ENCODE results near the gene CARD11. TPM values are rescaled to one million over a fixed set of nuclear protein-coding genes. Genes with fewer than 3 reads are reported as not detected.

The CARD11 gene
- total RNA-seq, 1 donor from 2014 or later: 0.80 TPM

DNA sequence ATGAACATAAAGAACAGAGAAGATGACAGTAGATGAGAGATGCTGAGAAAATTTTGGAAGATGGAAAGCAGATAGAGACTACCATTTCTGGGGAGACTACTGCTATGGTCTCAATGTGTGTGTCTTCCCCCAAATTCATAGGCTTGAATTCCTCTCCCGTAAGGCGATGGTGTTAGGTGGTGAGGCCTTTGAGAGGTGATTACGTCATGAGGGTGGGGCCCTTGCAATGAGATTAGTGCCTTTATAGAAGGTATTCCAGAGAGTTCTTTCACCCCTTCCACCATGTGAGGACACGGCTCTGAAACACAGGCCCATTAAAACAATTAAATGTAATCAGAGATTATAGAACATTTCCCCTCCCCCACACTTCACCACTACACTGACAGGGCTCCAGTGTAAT, 23.9 kb downstream of the CARD11 start:
- ATAC-seq: no peak

DNA sequence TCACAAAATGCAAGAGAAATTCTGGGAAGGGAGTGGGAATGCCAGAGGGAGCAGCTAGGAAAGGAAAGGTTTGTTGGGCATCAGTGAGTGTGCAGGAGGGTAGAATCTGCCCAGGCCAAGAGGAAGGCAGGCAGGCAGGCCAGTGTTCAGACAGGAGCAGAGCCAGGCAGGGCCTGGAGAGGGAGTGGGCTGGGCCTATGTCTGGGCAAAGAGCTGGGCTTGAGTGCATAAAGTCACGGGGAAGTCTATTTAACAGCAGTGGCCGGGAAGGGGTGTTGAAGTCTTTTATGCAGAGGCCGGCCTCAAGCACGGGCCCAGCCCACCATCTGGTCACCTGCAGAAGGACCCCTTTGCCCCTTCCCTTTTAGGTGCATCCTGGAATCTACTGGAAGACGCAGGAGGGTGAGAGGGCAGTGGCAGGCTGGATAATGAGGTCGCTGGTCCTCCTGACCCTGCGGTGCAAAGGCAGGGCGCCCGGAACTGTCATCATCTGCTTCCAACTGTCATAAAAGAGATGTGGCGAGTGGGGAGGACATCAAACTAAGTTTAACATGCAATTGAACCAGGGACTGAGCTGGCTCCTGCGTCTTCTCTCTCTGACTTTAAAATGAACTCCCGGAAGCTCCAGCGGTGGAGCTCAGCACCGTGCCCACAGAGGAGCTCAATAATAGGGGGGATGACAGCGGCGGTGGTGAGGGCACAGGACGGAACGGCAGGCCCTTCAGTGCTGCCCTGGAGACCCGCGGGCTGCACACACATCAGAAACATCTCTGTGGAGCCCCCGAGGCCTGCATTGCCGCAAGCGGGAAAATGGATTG, 29.5 kb downstream of the CARD11 start:
- ATAC-seq: no peak

DNA sequence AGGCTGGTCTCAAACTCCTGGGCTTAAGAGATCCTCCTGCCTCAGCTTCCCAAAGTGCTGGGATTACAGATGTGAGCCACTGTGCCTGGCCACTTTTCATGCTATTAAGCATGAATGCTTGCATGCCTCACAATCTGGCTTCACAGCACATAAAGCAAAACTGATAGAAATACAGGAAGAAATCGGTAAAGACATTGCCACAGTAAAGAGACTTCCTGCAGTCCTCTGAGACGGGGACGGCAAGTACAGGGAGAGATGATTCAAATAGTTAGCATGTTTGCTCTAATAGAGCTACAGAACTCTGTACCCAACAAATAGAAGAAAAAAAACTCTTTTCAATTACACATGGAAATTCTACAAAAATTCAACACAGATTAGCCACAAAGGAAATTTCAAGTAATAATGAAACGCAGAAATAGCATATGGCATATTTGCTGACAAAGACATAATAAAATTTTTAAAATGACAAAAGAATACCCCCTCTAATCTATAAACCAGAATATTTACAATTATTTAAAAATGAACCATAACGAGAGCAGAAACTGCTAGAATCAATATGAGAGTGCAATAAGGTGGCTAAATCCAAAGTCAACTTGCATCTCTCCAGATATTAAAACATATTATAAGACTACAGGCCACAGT, 32.3 kb downstream of the CARD11 start:
- no peak for ATAC-seq

DNA sequence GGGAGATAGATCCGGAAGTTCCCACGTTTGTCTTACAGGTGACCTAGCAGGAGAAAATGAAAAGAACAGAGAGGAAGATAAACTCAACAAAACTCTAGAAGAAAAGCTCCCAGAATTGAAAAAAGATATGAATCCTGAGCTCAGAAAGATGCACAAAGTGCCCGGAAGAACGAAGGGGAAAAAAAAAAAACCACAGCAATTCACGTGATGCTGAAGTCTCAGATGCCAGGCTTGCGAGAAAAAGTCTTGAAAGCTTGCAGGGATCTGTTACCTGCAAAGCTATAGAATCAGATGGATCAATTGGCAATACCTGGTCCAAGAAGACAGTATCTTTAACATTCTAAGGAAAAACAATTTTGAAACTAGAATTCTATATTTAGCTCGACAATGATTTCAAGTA, 33.5 kb downstream of the CARD11 start:
- ATAC-seq: no peak

DNA sequence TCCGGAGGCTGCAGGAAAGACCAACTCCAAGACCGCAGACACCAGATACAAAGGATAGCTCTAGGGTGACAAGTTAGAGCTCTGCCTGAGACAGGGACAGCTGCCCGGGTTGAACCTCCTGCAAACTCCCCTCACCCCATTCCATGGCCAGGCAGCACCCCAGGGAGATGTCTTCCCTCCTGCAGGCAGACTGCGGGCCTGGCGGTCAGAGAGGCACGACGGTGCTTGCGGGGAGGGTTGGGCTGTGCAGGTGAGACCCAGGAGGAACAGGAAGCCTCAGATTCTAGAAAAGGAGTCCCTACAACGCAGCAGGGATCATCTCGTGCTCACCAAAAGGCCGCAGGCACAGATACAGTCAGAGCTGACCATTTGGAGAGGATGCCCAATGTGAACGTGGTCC, 34.6 kb downstream of the CARD11 start:
- no peak for ATAC-seq

DNA sequence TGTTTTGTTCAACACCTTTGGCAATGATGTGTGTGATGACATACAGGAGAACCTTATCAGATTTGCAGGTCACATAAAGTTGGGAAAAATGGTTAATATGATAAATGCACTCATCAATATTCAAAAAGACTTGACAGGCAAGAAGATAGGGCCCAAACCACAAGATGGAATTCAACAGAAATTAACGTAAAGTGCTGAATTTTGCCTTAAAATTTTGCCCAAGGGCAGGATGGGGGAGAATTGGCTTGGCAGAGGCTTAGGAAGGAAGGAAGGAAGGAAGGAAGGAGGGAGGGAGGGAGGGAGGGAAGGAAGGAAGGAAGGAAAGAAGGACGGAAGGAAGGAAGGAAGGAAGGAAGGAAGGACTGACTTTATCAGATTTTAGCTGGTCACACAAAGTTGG, 35.3 kb downstream of the CARD11 start:
- ATAC-seq: no peak

DNA sequence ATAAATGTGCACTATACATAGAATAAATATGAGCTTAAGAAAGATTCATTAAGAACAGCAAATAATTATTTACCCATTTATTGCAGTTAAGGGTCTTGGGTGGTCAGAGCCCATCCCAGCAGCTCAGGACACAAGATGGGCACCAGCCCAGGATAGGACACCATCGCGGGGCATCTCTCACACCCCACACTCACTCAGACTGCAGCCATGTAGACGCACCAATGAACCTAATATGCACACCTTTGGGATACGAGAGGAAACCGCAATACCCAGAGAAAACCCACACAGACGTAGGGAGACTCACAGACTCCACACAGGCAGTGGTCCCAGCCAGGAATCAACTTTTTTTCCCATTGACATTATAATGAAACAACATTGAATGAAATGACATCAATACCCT, 36.0 kb downstream of the CARD11 start:
- no peak for ATAC-seq

DNA sequence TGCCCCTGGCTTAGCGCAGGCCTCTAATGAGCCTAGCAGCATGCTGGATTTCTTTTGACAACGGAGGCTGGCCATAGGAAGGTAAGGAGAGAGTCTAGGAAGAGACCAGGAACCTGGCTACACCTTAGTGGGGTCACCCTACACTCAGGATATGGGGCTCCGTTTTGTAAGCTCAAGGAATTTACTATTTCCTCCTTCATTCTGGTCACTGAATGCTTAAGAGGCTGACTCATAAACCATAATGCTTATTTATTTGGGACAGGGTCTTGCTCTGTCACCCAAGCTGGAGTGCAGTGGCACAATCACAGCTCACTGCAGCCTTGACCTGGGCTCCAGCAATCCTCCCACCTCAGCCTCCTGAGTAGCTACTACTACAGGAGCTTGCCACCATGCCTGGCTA, 38.4 kb downstream of the CARD11 start:
- ATAC-seq: no peak

DNA sequence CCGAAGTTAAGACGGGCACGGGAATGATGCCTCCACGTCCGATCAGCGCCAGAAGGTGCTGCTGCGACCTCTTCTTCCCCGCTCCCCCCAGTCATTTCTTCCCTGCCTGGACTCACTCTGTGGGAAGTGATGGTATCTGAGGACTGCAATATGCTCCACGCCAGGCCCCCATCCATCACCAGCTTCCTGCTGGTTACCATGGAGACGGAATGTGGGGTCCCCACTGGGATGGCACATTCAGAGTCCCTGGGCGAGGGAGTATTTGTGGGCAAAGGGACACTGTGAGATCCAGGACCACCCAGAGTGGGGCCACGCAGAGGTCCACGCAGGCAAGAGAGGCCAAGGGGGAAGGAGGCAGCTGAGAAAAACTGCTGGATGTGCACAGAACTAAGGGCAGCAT, 39.7 kb downstream of the CARD11 start:
- ATAC-seq: no peak

DNA sequence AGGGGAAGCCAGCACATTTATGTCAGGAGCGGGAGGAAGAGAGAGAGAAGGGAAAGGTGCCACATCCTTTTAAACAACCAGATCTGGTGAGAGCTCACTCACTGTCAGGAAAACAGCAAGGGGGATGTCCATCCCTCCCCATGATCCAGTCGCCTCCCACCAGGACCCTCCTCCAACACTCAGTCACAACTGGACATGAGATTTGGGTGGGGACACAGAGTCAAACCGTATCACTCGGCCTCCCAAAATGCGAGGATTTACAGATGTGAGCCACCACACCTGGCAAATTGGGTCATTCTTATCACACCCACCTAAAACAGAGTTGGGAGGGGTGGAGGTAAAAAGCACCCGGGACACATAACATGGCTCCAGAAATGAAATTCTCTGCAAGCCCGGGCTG, 41.0 kb downstream of the CARD11 start:
- ATAC-seq: no peak

DNA sequence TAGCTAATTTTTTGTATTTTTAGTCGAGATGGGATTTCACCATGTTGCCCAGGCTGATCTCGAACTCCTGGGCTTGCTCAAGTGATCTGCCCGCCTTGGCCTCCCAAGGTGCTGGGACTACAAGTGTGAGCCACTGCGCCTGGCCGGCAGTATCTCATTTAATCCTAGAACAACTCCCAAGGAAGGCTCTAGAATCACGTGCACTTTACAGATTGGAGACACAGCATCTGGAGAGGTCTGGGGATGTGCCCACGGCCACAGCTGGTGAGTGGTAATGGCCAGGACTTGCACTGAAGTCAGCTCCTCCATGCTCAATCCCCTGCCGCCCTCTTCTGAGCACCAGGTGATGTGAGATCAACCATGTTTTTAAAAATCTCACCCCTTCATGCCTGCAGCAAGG, 43.1 kb downstream of the CARD11 start:
- ATAC-seq: no peak

DNA sequence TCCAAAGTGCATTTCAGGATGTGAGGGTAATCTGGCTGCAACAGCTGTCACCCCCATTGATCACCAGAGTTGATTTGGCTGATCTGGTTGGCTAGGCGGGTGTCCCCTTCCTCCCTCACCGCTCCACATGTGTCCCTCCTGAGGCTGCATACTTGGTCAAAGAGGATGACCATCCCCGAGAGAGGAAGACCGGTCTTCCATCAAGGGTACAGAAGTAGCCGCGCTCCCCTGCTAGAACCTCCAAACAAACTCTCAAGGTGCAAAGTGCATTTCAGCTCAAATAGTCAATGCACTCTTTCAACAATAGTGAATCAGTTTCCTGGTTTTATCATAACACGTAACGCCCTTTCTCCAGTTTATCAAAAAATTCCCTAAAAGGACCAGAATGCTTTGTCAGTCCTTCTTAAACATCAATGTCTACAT, 44.6 kb downstream of the CARD11 start:
- ATAC-seq: no peak

DNA sequence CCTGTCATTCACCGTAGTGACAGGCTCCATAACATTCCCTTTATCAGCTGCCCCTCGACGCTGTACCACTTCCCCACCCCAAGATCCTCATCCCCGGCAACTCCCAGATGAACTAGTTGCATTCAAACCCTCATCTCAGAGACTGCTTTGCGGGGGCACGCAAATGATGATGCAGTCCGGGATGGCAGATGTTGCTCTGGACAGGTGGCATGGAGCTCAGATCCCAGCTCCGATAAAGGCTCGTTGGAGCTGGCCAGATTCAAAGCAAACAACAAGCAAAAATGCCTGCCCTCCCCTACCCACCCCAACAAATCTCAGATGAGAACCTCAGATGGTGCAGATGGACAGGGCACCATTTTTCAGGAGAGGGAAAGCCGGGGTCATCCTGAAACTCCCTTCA, 46.7 kb downstream of the CARD11 start:
- no peak for ATAC-seq

DNA sequence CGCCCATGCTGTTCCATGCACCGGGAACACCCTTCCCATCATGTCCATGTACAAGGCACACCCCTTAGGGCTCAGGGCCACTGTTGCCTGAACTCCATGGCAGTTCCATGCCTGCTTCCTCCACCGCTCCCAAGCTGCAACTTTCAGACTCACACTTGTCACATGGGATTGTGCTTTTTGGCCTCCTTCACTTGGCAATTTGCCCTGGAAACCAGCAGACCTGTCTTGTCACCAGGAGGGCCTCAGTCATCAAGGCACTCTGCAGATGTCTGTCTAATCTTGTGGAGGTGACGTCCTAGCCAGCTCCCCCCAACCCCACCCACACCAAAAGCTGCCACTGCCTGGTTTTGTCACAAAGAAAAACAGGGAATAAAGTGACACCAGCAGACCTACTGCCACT, 47.5 kb downstream of the CARD11 start:
- ATAC-seq: no peak

DNA sequence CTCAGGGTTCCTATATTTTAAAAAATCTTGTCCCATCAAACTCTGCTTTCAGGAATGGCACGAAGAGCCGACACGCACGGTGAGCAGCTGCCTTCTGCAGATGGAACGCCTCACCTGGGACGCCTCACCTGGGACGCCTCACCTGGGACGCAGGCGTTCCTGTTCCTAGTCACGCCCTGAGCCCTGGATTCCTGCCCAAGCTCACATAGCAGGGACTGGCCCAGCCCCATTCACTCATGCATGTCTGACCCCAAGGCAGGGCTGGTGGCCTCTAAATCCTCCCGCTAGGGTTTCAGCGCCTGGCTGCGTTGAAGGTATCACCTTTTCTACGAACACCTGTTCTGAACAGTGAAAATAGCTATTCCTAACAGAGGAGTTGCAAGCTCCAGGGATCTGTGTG, 49.8 kb downstream of the CARD11 start:
- peak; percentile 91 for ATAC-seq

DNA sequence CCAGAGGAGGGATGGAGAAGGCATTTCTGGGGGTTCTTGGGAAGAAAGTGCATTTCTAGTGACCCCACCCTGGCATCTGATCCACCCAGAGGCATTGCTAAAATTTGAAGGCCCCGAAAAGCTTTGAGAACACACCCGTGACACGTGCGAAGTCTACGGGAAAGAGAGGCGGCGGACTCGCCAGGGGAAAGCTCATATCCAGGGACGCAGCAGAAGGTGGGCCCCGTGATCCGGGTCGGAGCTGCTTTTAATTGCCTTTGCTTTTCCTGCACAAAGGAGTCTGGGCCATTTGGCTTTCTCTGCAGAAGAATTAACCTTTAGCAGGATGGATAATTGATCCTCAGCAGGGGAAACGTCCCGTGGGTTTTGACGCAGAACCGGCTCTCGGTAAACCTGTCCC, 50.3 kb downstream of the CARD11 start:
- no peak for ATAC-seq

DNA sequence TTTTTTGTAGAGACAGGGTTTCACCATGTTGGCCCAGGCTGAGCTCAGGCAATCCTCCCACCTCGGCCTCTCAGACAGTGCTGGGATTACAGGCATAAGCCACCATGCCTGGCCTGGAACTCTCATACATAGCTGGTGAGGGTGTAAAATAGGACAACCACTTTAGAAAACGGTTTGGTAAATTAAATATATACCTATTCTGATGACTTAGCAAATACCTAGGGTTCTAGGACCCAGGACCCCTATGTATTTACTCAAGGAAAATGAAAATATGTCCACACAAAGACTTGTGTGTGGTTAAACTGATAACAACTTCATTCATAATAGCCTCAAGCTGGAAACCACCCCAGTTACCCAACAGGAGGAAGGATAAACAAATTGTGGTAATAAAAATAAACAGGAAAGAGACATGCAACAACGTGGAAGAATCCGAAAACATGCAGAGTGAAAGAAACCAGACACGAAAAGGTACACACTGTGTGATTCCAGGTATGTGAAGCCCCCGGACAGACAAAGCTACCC, 52.7 kb downstream of the CARD11 start:
- no peak for ATAC-seq

DNA sequence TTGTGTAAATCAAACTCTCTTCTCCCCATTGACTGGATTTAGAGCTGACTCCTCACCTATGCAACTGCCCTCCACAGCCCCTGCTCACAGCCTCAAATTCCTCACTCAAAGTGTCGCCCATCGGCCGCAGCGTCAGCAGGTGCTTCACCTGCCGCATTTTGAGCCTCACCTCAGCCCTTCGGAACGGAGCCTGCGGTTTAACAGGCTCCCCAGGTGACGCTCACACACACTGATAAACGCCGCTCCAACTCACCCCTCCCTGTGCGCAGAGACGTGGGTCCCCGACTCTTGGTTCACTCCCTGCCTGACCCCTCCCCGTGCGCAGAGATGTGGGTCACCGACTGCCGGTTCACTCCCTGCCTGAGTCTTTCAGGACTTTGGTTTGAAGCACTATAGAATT, 57.1 kb downstream of the CARD11 start:
- ATAC-seq: no peak

DNA sequence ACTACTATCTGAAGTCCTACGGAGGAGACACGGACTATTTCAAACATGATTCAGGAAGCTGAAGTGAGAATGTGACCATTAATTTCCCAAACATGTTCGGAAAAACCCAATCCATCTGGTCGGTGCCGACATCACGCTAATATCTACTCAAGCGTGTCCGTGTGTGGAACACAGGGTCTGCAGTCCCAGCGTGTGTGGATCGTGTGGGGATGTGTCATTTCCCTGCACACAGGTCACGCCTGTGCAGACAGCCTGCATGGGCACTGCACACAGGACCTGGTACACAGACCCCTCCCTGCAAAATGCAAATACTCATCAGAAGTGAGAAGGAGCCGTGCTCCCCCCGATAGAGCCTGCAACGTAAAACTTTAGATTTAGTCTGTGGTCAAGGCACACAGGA, 57.8 kb downstream of the CARD11 start:
- no peak for ATAC-seq

DNA sequence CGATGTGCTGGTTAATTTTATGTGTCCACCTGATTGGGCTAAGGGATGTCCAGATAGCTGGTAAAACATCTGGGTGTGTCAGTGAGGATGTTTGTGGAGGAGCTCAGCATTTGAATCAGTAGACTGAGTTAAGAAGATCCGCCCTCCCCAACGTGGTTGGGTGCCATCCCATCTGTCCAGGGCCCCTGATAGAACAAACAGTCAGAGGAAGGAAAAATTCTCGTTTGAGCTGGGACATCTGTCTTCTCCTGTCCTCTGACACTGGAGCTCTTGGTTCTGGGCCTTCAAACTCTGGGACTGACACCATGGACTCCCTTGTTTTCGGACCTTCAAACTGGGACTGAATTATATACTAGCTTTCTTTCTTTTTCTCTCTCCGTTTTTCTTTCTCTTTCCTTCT, 59.6 kb downstream of the CARD11 start:
- ATAC-seq: no peak

DNA sequence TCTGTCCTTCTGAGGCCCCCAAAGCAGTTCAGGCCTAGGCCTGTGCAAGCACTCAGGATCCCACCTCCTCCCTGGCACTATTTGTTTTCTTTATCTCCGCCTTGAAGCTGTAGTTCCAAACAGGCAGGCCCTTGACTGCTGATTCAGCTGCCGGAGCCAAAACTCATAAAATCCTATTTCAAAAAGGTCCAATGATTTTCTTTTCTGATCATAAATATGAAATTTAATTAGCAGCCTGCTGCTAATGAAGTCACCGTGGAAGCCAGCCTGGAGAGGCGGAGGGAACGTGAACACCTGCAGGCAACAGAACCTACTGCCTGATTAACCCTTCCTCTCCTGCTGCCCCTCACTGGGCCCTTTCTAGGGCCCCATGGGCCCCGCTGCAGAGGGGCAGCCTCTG, 60.1 kb downstream of the CARD11 start:
- no peak for ATAC-seq

DNA sequence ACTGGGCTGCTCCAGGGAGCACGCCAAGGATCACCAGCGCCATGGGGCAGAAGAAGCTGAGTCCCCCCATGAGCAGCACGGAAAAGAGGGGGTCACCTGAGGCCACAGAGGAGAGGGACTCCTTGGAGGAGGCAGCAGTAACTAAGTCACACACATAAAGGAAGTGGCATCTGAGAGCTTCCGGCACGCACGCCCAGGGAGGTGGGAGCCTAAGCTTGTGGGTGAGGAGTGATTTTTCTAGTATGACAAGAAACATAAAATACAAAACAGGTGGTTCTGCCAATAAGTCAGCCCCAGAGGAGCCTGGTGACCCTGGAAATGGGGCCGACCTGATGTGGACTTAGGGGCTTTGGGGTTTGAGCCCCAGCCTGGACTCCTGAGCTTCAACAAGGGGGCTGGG, 60.8 kb downstream of the CARD11 start:
- ATAC-seq: no peak

DNA sequence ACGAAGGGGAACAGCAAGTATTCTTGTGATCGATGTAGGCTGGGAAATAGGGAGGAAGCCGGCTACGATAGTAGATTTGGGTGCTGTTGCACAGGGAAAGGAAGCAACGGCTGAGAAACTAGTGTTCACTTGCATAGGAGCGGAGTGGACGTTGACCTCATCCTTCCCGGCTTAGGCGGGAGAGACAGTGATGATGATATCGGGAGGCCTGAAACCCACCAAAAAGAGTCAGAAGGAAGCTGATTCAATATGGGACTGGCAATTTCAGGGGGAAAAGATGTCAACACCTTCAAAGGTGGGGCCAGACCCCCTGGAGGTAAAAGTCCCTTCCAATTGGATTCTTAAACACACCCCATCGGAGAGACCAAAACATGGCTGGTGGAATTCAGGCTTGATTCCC, 61.3 kb downstream of the CARD11 start:
- ATAC-seq: no peak

DNA sequence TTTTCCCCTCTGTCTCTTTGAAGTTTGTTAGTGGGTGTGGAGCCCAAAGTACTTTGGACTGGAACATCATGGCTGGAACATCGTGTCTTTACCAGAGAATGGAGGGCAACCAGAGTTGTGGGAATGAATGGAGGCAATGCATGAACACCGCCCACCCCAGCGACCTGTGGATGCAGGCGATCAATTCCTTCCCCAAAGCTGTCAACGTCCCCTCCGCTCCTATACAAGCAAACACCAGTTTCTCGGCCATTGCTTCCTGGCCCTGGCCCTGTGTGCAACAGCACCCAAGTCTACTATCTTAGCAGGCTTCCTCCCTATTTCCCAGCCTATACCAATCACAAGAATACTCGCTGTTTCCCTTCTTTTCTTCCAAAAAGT, 62.6 kb downstream of the CARD11 start:
- no peak for ATAC-seq

Data from esophagus mucosa (tissue), 1 donor.